HEK293 (cell line): ENCODE results near the gene SSU72.

ENCODE experiments used
- CTCF ChIA-PET: fragments of 350-600 bp; formaldehyde crosslinking; extraction: SDS; loops from one replicate; lab custom pipeline; 2021; ENCODE audit warnings: antibody characterized with exemption; lab: Yijun Ruan, JAX
- POLR2A ChIA-PET: fragments of 300-600 bp; formaldehyde crosslinking; extraction: SDS; loops from one replicate; lab custom pipeline; 2020; ENCODE audit warnings: antibody characterized with exemption, inconsistent platforms; lab: Yijun Ruan, JAX
- H3K27ac ChIP-seq: fragments of 200-500 bp; sonication (Bioruptor generic); 2 replicates; pipeline ENCODE4 v1.5.1; 2014; ENCODE audit warnings: low read depth, low read length, control low read depth, inconsistent platforms; ENCODE audit errors: extremely low read depth
- H3K36me3 ChIP-seq, 2 experiments: fragments of 200-500 bp in 1 of 2; sonication (Bioruptor generic) in 1 of 2; 1 replicate in 1 of 2; 2 replicates in 1 of 2; pipeline ENCODE4 v1.5.1; 2014 to 2017; ENCODE audit warnings: inconsistent platforms in 2 of 2, low read length in 2 of 2; ENCODE audit not compliant: control insufficient read depth in 2 of 2, insufficient read depth in 1 of 2
- H3K4me1 ChIP-seq: fragments of 200-500 bp; sonication (Bioruptor generic); 2 replicates; pipeline ENCODE4 v1.5.1; 2014; ENCODE audit warnings: mild to moderate bottlenecking, low read length, inconsistent platforms; ENCODE audit not compliant: control insufficient read depth, insufficient read depth
- H3K4me3 ChIP-seq: 2 replicates; pipeline ENCODE4 v1.5.1; 2011; ENCODE audit warnings: low read depth, mild to moderate bottlenecking, control low read depth, low read length, moderate library complexity
- H3K9me3 ChIP-seq: fragments of 200-500 bp; sonication (Bioruptor generic); 2 replicates; pipeline ENCODE4 v1.5.1; 2014; ENCODE audit warnings: low read depth, low read length, inconsistent platforms; ENCODE audit not compliant: control insufficient read depth, insufficient read depth
- HIC1 ChIP-seq: fragments of 450-650 bp; formaldehyde crosslinking; IDR thresholded peaks from 2 replicates; pipeline ENCODE4 v1.5.1; 2016; ENCODE audit warnings: missing biosample characterization, missing genetic modification characterization
- HOXC10 ChIP-seq: sonication (generic); formaldehyde crosslinking; IDR thresholded peaks from 2 replicates; pipeline ENCODE4 v1.8.1; 2023; ENCODE audit warnings: mild to moderate bottlenecking, missing genetic modification reagents
- PRDM2 ChIP-seq: fragments of 450-650 bp; formaldehyde crosslinking; IDR thresholded peaks from 2 replicates; pipeline ENCODE4 v1.5.1; 2016; ENCODE audit warnings: missing biosample characterization, missing genetic modification characterization, borderline replicate concordance
- TCF7L2 ChIP-seq: IDR thresholded peaks from 2 replicates; pipeline ENCODE4 v1.6.1; 2011; ENCODE audit warnings: low read depth, mild to moderate bottlenecking, inconsistent platforms, low read length, moderate library complexity, borderline replicate concordance
- ZNF138 ChIP-seq: fragments of 450-650 bp; formaldehyde crosslinking; IDR thresholded peaks from 2 replicates; pipeline ENCODE4 v1.5.1; 2016; ENCODE audit warnings: missing biosample characterization, missing genetic modification characterization, borderline replicate concordance
- ZNF140 ChIP-seq: fragments of 450-650 bp; formaldehyde crosslinking; IDR thresholded peaks from 2 replicates; pipeline ENCODE4 v1.5.1; 2016; ENCODE audit warnings: missing biosample characterization, missing genetic modification characterization
- ZNF169 ChIP-seq: fragments of 450-650 bp; formaldehyde crosslinking; IDR thresholded peaks from 2 replicates; pipeline ENCODE4 v1.5.1; 2016; ENCODE audit warnings: missing biosample characterization, missing genetic modification characterization
- ZNF211 ChIP-seq: fragments of 450-650 bp; formaldehyde crosslinking; IDR thresholded peaks from 2 replicates; pipeline ENCODE4 v1.5.1; 2016; ENCODE audit warnings: low read depth, missing biosample characterization, missing genetic modification characterization
- ZNF214 ChIP-seq: fragments of 450-650 bp; formaldehyde crosslinking; IDR thresholded peaks from 2 replicates; pipeline ENCODE4 v1.5.1; 2017; ENCODE audit warnings: missing biosample characterization, mild to moderate bottlenecking, missing genetic modification characterization, borderline replicate concordance
- ZNF302 ChIP-seq: fragments of 450-650 bp; formaldehyde crosslinking; IDR thresholded peaks from 2 replicates; pipeline ENCODE4 v1.5.1; 2016; ENCODE audit warnings: missing biosample characterization, missing genetic modification characterization, low read depth
- ZNF398 ChIP-seq: fragments of 450-650 bp; formaldehyde crosslinking; IDR thresholded peaks from 2 replicates; pipeline ENCODE4 v1.5.1; 2017; ENCODE audit warnings: missing biosample characterization, missing genetic modification characterization
- ZNF629 ChIP-seq: fragments of 450-650 bp; formaldehyde crosslinking; IDR thresholded peaks from 2 replicates; pipeline ENCODE4 v1.5.1; 2017; ENCODE audit warnings: missing biosample characterization, missing genetic modification characterization
- ZNF639 ChIP-seq: fragments of 450-650 bp; formaldehyde crosslinking; IDR thresholded peaks from 2 replicates; pipeline ENCODE4 v1.5.1; 2016; ENCODE audit warnings: missing biosample characterization, missing genetic modification characterization
- ZNF664 ChIP-seq: fragments of 450-650 bp; formaldehyde crosslinking; IDR thresholded peaks from 2 replicates; pipeline ENCODE4 v1.5.1; 2016; ENCODE audit warnings: missing biosample characterization, missing genetic modification characterization
- TF ChIP-seq, protein P1 (sequence below): fragments of 450-650 bp; formaldehyde crosslinking; IDR thresholded peaks from 2 replicates; pipeline ENCODE4 v1.5.1; 2016; ENCODE audit warnings: missing biosample characterization, missing genetic modification characterization

Gene SSU72

DNA sequence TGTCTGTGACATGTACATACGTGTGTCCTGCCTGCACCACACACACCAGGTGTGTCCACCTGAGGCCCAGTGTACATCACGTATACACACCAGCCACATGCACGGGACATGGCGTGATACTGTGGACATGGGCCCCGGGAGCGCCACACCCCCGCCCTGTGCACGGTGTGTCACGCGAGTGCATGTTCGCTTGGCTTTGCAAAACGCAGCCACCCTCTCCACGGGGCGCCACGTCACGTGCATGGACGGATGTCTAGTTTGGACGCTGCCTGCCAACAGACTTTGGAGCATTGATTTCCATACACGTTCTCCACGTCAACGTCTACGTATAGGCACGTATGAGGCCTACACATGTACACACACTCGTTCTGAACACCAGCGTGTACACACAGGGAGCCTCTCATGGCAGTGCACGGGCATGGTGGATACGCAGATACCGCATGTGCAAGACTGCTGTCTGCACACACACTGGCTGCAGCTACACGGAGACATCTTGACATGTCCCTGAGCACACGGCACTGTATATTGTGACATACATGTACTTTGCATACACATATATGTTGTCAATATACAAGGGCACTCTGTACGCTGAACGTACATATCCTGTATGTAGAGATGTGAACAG lies 36.9 kb downstream of the SSU72 start (continued):
- TF ChIP-seq PRDM2 (tag by site-specific recombination): no peak
- no peak for TF ChIP-seq HOXC10 (CRISPR knock-in tag)
- TF ChIP-seq ZNF302: no peak
- TF ChIP-seq HIC1 (tag by site-specific recombination): no peak
- TF ChIP-seq TCF7L2: no peak
- no peak for TF ChIP-seq ZNF214 (tag by site-specific recombination)
- TF ChIP-seq, all 188 proteins: peak for 0

GRCh38 chr1:1536938-1537546 lies 37.6 kb downstream of the SSU72 start:
- ChIA-PET POLR2A (interaction anchor here (0.8 kb wide), 1 partner anchor 77 kb away, joined by 3 read pairs; the partner anchor contains the start of gene MIB2), CTCF (no interaction called here)
- Histone ChIP-seq H3K36me3 (peaks cover 0 to 61% of the 10 kb centered on the region in 2 experiments; a peak in 1 of 3 replicates), H3K27ac (no peak overlapping the region), H3K4me3 (no peak overlapping the region), H3K4me1 (no peaks in the 10 kb centered on the region), H3K9me3 (no peaks in the 10 kb centered on the region)
- no peak for TF ChIP-seq ZNF169 (tag by site-specific recombination)
- no peak for TF ChIP-seq ZNF211 (tag by site-specific recombination)
- TF ChIP-seq ZNF664 (tag by site-specific recombination): no peak
- no peak for TF ChIP-seq ZNF639 (tag by site-specific recombination)
- TF ChIP-seq ZNF138 (tag by site-specific recombination): no peak
- no peak for TF ChIP-seq ZNF140
- TF ChIP-seq, protein P1, sequence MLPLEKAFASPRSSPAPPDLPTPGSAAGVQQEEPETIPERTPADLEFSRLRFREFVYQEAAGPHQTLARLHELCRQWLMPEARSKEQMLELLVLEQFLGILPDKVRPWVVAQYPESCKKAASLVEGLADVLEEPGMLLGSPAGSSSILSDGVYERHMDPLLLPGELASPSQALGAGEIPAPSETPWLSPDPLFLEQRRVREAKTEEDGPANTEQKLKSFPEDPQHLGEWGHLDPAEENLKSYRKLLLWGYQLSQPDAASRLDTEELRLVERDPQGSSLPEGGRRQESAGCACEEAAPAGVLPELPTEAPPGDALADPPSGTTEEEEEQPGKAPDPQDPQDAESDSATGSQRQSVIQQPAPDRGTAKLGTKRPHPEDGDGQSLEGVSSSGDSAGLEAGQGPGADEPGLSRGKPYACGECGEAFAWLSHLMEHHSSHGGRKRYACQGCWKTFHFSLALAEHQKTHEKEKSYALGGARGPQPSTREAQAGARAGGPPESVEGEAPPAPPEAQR (tag by site-specific recombination): no peak
- TF ChIP-seq ZNF398 (tag by site-specific recombination): 0 out of 2 replicates have a peak, but pooled peaks have one; percentile 11
- no peak for TF ChIP-seq PRDM2 (tag by site-specific recombination)
- TF ChIP-seq ZNF629: no peak
